Nephron progenitor cell (in vitro differentiated cells): ENCODE measurements around the gene FABP6.

ENCODE experiments used
- DNase-seq: peaks from one replicate; pipeline ENCODE4 v3.0.0; 2021
- H3K27ac Mint-ChIP-seq: 2 replicates; pipeline ENCODE4 v1.8.0; 2021; ENCODE audit warnings: mild to moderate bottlenecking, moderate library complexity, mixed read lengths
- H3K27me3 Mint-ChIP-seq: 2 replicates; pipeline ENCODE4 v1.8.0; 2021; ENCODE audit warnings: mild to moderate bottlenecking, low read depth, mixed read lengths; ENCODE audit not compliant: poor library complexity
- H3K36me3 Mint-ChIP-seq: 2 replicates; pipeline ENCODE4 v1.8.0; 2021; ENCODE audit warnings: low read depth, mixed read lengths
- H3K4me1 Mint-ChIP-seq: 2 replicates; pipeline ENCODE4 v1.8.0; 2021; ENCODE audit warnings: mixed read lengths
- H3K4me3 Mint-ChIP-seq: 2 replicates; pipeline ENCODE4 v1.8.0; 2021; ENCODE audit warnings: mild to moderate bottlenecking, moderate library complexity, mixed read lengths
- H3K9me3 Mint-ChIP-seq: 2 replicates; pipeline ENCODE4 v1.8.0; 2021; ENCODE audit warnings: mild to moderate bottlenecking, moderate library complexity, mixed read lengths
- TF ChIP-seq, protein P1 (sequence below): fragments of 200-600 bp; sonication (generic); IDR thresholded peaks from 2 replicates; pipeline ENCODE4 v1.5.0; 2021; ENCODE audit warnings: antibody characterized with exemption

FABP6 gene

DNA sequence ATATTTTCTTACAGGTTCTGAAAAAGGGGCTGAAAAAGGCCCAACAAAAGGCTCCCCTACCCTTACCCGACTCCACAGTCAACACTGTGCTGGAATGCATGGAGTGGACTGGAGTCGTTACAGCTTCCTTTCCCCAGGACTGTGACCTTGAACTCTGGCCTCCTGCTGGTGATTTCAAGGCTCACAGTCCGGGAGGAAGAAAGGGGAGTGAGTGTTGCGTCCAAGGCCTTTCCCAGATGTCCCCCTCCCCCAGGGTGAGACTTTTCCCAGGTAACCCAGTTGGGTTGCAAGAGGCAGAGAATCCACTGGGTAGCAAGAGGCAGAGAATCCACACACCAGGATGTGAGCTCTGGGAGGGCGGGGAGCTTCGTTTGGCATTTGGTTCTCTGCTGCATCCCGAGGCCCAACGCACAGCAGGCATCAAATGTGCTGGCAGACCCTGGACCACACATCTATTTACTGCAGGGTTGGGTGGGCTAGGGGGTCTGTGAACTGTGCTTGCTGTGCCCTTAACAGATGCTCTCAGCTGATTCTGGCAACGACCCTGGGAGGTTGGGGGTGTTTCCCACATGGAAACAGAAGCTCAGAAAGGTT, 37.5 kb downstream of the FABP6 start:
- H3K9me3 Mint-ChIP-seq = no peaks in the 10 kb centered on the region
- no peak overlapping the region for H3K4me3 Mint-ChIP-seq
- H3K27me3 Mint-ChIP-seq = no peaks in the 10 kb centered on the region
- TF ChIP-seq, protein P1, sequence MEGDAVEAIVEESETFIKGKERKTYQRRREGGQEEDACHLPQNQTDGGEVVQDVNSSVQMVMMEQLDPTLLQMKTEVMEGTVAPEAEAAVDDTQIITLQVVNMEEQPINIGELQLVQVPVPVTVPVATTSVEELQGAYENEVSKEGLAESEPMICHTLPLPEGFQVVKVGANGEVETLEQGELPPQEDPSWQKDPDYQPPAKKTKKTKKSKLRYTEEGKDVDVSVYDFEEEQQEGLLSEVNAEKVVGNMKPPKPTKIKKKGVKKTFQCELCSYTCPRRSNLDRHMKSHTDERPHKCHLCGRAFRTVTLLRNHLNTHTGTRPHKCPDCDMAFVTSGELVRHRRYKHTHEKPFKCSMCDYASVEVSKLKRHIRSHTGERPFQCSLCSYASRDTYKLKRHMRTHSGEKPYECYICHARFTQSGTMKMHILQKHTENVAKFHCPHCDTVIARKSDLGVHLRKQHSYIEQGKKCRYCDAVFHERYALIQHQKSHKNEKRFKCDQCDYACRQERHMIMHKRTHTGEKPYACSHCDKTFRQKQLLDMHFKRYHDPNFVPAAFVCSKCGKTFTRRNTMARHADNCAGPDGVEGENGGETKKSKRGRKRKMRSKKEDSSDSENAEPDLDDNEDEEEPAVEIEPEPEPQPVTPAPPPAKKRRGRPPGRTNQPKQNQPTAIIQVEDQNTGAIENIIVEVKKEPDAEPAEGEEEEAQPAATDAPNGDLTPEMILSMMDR = peak; percentile 35
- peaks cover 19% of the 10 kb centered on the region for H3K36me3 Mint-ChIP-seq
- DNase-seq = peak; percentile 51
- no peak overlapping the region for H3K27ac Mint-ChIP-seq
- peaks cover 78% of the 10 kb centered on the region for H3K4me1 Mint-ChIP-seq

DNA sequence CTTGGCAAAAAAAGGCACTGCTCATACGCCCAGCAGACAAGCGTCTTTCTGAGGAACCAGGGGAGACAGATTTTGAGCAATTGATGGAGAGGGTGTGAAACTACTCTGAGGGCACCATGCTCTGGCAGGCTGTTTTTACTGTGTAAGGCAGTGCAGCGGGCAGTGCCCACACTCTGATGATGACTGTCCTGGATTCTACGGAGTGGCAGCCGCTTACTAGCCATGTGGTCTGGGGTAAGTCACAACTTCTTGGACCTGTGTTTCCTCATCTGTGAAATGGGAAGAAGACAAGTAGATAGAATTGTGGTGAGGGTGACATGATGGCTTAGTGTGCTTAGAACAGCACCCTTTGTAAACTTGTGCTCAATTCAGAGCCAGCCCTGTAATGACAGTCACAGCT, 38.8 kb downstream of the FABP6 start:
- H3K4me1 Mint-ChIP-seq = peaks cover 78% of the 10 kb centered on the region
- H3K27me3 Mint-ChIP-seq = no peaks in the 10 kb centered on the region
- TF ChIP-seq, protein P1 = no peak
- peak overlapping the region; percentile 9 for H3K27ac Mint-ChIP-seq
- H3K9me3 Mint-ChIP-seq = no peaks in the 10 kb centered on the region
- H3K4me3 Mint-ChIP-seq = no peak overlapping the region
- no peak for DNase-seq
- H3K36me3 Mint-ChIP-seq = peaks cover 24% of the 10 kb centered on the region

GRCh38 chr5:160269017-160269416, 39.7 kb downstream of the FABP6 start:
- DNase-seq = no peak
- Mint-ChIP-seq H3K9me3 (no peaks in the 10 kb centered on the region), H3K27ac (peak overlapping the region; percentile 48), H3K4me3 (no peak overlapping the region), H3K27me3 (no peaks in the 10 kb centered on the region), H3K36me3 (peaks cover 24% of the 10 kb centered on the region), H3K4me1 (peaks cover 72% of the 10 kb centered on the region)
- TF ChIP-seq, protein P1 = no peak

- TF ChIP-seq, protein P1 = no peak
- Mint-ChIP-seq H3K4me1 (peaks cover 75% of the 10 kb centered on the region), H3K27me3 (no peaks in the 10 kb centered on the region), H3K36me3 (peaks cover 35% of the 10 kb centered on the region), H3K27ac (peak overlapping the region; percentile 99), H3K9me3 (no peaks in the 10 kb centered on the region), H3K4me3 (peak overlapping the region; percentile 65)
- DNase-seq = no peak
Measured at GRCh38 chr5:160270704-160271103, 41.4 kb downstream of the FABP6 start.

DNA sequence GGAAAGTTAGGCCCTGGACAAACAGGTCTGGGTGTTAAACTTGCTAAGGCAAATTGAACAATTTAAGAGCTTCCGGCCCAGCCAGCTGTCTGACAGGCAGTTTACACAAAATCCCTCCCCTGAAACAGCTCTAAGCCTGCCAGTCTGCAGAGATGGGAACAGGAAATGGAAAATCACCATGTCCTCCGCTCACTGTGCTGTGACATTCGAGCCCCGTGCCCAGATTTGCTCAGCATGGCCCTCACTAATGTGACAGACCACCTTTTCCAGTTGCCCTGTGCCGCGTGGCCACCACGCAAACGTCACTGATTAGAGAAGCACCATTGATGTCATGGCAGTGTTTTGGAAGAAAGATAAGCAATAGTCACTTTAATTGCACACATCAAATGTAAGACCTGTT, 42.1 kb downstream of the FABP6 start:
- Mint-ChIP-seq H3K27ac (peak overlapping the region; percentile 99), H3K36me3 (peaks cover 40% of the 10 kb centered on the region), H3K4me1 (peaks cover 71% of the 10 kb centered on the region), H3K4me3 (peak overlapping the region; percentile 65), H3K27me3 (no peaks in the 10 kb centered on the region), H3K9me3 (no peaks in the 10 kb centered on the region)
- DNase-seq = peak; percentile 44
- TF ChIP-seq, protein P1 = no peak

DNA sequence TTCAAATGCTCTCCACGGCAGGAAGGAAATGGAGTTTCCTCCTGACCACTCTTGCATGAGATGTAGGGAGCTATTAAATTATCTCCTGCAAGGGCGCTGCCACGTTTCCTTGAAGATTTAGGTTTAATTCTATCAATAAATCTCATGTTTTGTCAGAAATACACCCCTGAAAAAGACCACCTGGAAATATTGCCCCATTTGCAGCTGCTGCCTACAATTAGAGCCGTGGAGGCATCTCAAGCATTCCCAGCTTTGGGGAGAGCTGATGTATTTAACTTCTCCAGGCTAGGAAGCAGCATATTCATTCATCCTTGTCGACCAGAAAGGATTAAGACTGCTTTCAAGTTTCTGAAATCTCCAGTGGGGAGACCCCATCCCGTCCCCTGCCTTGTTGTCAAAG, 42.5 kb downstream of the FABP6 start:
- no peaks in the 10 kb centered on the region for H3K9me3 Mint-ChIP-seq
- peaks cover 43% of the 10 kb centered on the region for H3K36me3 Mint-ChIP-seq
- H3K27me3 Mint-ChIP-seq = no peaks in the 10 kb centered on the region
- peak overlapping the region; percentile 65 for H3K4me3 Mint-ChIP-seq
- DNase-seq = no peak
- H3K4me1 Mint-ChIP-seq = peaks cover 69% of the 10 kb centered on the region
- peak overlapping the region; percentile 99 for H3K27ac Mint-ChIP-seq
- TF ChIP-seq, protein P1 = no peak
